Measurements from ENCODE around the gene IRAK3. TPM values are rescaled to one million over a fixed set of nuclear protein-coding genes. Genes with fewer than 3 reads are reported as not detected.
"Not testable (repeated sequence)": the region's sequence is repeated elsewhere in the genome, so short reads cannot be mapped to it uniquely, and the experiment has no call there.

IRAK3 gene
- total RNA-seq, 6 donors from 2014 or later, result 33.8 to 65.0 (median 39.7) TPM

GRCh38 chr12:66297080-66297479, 108.1 kb downstream of the IRAK3 start:
- H3K4me3 ChIP-seq, result no peak overlapping the region
- TF ChIP-seq CTCF (IDR thresholded peaks at IDR 0.05) (no peak), EP300 (IDR thresholded peaks at IDR 0.05) (no peak), POLR2AphosphoS5 (IDR thresholded peaks at IDR 0.05) (no peak)
- H3K9me3 ChIP-seq, result no peaks in the 10 kb centered on the region
- peaks cover 2 to 9% (median 6%) of the 10 kb centered on the region in 4 donors for H3K4me1 ChIP-seq
- H3K36me3 ChIP-seq, result no peaks in the 10 kb centered on the region
- no peaks in the 10 kb centered on the region for H3K27me3 ChIP-seq
- 68 to 72% methylated on average over 4 of the region's 4 CpGs for WGBS, 2 donors
- no peak overlapping the region for H3K27ac ChIP-seq
- ATAC-seq (ENCODE audit: low FRiP score in 2 of 2) (no peak), DNase-seq (no peak)

- 89 to 91% methylated on average over 3 of the region's 3 CpGs for WGBS, 2 donors
- TF ChIP-seq POLR2AphosphoS5 (IDR thresholded peaks at IDR 0.05) (no peak), CTCF (IDR thresholded peaks at IDR 0.05) (no peak), POLR2A (IDR thresholded peaks at IDR 0.05) (no peak), EP300 (IDR thresholded peaks at IDR 0.05) (no peak)
Measured at GRCh38 chr12:66297923-66298322, 108.9 kb downstream of the IRAK3 start.

GRCh38 chr12:66301944-66302826, 113.2 kb downstream of the IRAK3 start, which contains the start of gene HELB:
Gene HELB, plus strand, starts transcription at chr12:66302493. Its CDS starts 111 bp downstream, at chr12:66302604.
- H3K9me3 ChIP-seq, result no peaks in the 10 kb centered on the region
- peak within 1 kb of the TSS; percentile 58 to 76 (median 65) for H3K4me3 ChIP-seq
- peak within 1 kb of the TSS; percentile 72 to 88 (median 84) for H3K27ac ChIP-seq
- H3K36me3 ChIP-seq, result no peaks in the 10 kb centered on the region
- peak in 2 of 4 donors; percentile 64 to 83 for TF ChIP-seq POLR2A (IDR thresholded peaks at IDR 0.05)
- TF ChIP-seq CTCF (IDR thresholded peaks at IDR 0.05), result peak in 1 of 6 experiments; percentile 11
- peak; percentile 66 to 87 for TF ChIP-seq POLR2AphosphoS5 (IDR thresholded peaks at IDR 0.05)
- TF ChIP-seq EP300 (IDR thresholded peaks at IDR 0.05), result peak in 2 of 4 donors; percentile 34 to 82
- H3K4me1 ChIP-seq, result peaks cover 15 to 26% (median 19%) of the 10 kb centered on the region in 4 donors
- ATAC-seq (ENCODE audit: low FRiP score in 2 of 2), result peak; percentile 99 to 100
- 0 to 1% methylated on average over 26 to 42 of the region's 45 CpGs for WGBS, 2 donors
- DNase-seq, result peak; percentile 96 to 99
- H3K27me3 ChIP-seq, result no peaks in the 10 kb centered on the region

More at GRCh38 chr12:66297923-66298322, 108.9 kb downstream of the IRAK3 start:
- peaks cover 4 to 9% (median 6%) of the 10 kb centered on the region in 4 donors for H3K4me1 ChIP-seq
- DNase-seq, result no peak
- H3K9me3 ChIP-seq, result no peaks in the 10 kb centered on the region
- H3K27me3 ChIP-seq, result no peaks in the 10 kb centered on the region
- H3K36me3 ChIP-seq, result no peaks in the 10 kb centered on the region
- ATAC-seq (ENCODE audit: low FRiP score in 2 of 2), result no peak
- no peak overlapping the region for H3K4me3 ChIP-seq
- no peak overlapping the region for H3K27ac ChIP-seq

- Histone ChIP-seq H3K4me1 (peaks cover 15 to 26% (median 19%) of the 10 kb centered on the region in 4 donors), H3K27ac (peak overlapping the region; percentile 72 to 88 (median 84)), H3K9me3 (no peaks in the 10 kb centered on the region), H3K27me3 (no peaks in the 10 kb centered on the region), H3K36me3 (no peaks in the 10 kb centered on the region), H3K4me3 (peak overlapping the region; percentile 58 to 76 (median 65))
- no peak for DNase-seq
- no peak for TF ChIP-seq POLR2AphosphoS5 (IDR thresholded peaks at IDR 0.05)
- TF ChIP-seq POLR2A (IDR thresholded peaks at IDR 0.05), result no peak
- TF ChIP-seq EP300 (IDR thresholded peaks at IDR 0.05), result no peak
- TF ChIP-seq CTCF (IDR thresholded peaks at IDR 0.05), result no peak
- no peak for ATAC-seq (ENCODE audit: low FRiP score in 2 of 2)
- 15 to 20% methylated on average over 6 of the region's 6 CpGs for WGBS, 2 donors
Measured at GRCh38 chr12:66302827-66303169, 113.8 kb downstream of the IRAK3 start.

GRCh38 chr12:66303316-66303804, 114.3 kb downstream of the IRAK3 start:
- Histone ChIP-seq H3K4me1 (peaks cover 15 to 26% (median 19%) of the 10 kb centered on the region in 4 donors), H3K27ac (peak overlapping the region in 2 of 4 donors; percentile 3 to 84), H3K4me3 (peak overlapping the region in 3 of 4 donors; percentile 58 to 66 (median 64))
- not testable (repeated sequence) for H3K36me3 ChIP-seq; H3K27me3 ChIP-seq; ATAC-seq (ENCODE audit: low FRiP score in 2 of 2); H3K9me3 ChIP-seq
- 71 to 80% methylated on average over 14 of the region's 14 CpGs for WGBS, 2 donors
- peak in 1 of 2 donors; percentile 27 for DNase-seq
